ENCODE results near the gene PSMD14.
"Not testable (repeated sequence)": the region's sequence is repeated elsewhere in the genome, so short reads cannot be mapped to it uniquely, and the experiment has no call there.

The PSMD14 gene

GRCh38 chr2:161308178-161308955 lies at the start of gene PSMD14:
Gene PSMD14 (plus strand): TSS chr2:161308425. CDS start chr2:161318826, 10,401 bp downstream.
- peak; percentile 87 for DNase-seq (ENCODE audit: low spot score)

- DNase-seq (ENCODE audit: low spot score), result no peak
Observed at GRCh38 chr2:161265874-161266273, 42.4 kb upstream of the PSMD14 start.

GRCh38 chr2:161269111-161269510 lies 39.1 kb upstream of the PSMD14 start:
- no peak for DNase-seq (ENCODE audit: low spot score)

DNA sequence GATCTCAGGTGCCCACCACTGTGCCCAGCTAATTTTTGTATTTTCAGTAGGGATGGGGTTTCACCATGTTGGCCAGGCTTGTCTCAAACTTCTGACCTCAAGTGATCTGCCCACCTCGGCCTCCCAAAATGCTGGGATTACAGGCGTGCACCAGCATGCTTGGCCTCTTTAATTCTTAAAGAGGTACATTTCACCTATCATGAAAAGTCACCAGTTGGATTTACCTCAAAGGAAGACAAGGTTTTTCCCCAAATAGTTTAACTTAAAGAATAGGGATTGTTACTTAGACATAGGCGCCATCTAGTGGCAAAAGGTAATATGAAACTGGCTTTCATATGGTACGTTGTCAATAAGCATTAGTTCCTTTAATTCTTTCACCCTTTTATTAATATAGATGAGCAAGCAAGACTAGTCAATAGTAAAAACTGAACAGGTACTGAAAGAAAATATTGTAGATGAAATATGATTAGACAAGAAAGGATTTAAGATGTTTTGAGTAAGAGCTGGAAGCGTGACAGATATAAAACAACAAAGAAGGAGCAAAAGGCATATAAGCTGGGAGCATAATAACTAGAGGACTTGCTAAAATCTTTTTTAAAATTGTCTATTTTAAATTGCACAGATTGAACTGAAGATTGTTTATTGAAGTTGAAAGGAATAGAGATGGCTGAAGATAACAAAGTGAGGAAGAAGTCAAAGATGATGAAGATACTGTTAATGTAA lies 35.0 kb upstream of the PSMD14 start:
- DNase-seq (ENCODE audit: low spot score), result peak; percentile 77

GRCh38 chr2:161278564-161279229 lies 29.5 kb upstream of the PSMD14 start:
- peak; percentile 27 for DNase-seq (ENCODE audit: low spot score)

GRCh38 chr2:161279230-161279815 lies 28.9 kb upstream of the PSMD14 start:
- DNase-seq (ENCODE audit: low spot score), result not testable (repeated sequence)

DNA sequence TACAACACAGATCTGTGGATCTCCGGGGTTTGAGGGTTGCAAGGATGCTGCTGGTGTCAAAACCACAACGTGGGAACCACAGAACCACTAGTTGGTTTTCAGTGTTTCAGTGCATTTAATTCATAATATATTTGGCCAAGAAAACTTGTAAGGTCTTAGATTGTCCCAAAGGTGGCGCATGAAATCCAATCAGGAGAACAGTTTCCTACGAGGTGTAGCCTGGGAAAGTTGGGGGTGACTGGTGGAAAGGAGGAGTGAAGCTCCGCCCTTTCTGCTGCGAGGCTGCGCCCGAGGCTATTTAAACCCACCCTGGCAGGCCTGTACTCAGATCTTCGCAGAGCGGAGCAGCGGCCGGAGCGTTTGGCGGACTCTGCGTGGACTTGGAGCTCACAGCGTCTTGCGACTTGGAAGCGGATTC lies 27.3 kb upstream of the PSMD14 start:
- DNase-seq (ENCODE audit: low spot score), result not testable (repeated sequence)

DNA sequence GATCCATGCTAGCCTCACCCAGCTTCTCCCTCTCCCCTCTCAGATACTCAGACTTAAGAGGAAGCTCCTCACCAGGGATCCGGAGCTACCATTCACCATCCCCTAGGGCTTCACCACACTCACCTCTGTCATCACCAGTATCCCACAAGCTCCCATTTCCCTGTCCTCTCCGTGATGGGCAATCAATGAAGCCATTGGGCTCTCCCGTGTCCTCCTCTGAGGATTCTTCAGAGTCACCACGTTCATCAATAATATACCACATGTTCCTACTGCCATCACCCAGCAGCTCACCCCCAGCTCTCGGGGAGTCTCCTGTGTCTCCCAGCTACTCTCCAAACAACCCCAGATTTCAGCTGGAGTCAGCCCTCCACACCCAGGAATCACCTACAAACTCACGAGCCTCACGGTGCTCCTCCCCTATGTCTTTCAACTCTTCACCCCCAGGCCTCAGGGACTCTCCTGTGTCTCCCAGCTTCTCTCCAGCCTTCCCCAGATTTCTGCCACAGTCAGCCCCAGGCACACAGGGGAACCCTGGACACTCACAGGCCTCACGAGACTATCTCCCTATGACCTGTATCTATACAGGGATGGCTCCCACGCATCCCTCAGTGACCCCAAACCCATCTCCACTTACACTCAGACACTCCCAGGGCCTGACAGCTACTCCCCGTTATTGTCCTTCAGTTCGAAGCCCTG lies 26.5 kb upstream of the PSMD14 start:
- not testable (repeated sequence) for DNase-seq (ENCODE audit: low spot score)

GRCh38 chr2:161282311-161282644 lies 25.9 kb upstream of the PSMD14 start:
- DNase-seq (ENCODE audit: low spot score), result not testable (repeated sequence)

DNA sequence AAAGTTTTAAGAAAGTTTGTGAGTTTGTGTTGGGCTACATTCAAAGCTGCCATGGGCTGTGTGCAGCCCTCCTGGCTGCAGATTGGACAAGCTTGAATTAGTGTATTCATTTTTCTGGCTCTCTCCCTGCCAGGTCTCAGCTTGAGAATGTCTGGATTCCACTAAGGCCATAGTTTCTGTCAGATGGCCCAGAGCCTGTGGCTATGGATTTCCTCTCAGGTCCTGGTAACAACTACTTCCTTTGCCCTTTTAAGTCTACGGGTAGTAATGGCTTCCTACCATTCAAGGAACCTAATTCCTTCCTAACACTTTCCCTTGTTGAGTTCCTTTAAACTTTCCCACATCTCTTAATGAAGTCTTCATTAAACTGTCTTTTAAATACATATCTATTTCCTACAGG lies 24.3 kb upstream of the PSMD14 start:
- no peak for DNase-seq (ENCODE audit: low spot score)

DNA sequence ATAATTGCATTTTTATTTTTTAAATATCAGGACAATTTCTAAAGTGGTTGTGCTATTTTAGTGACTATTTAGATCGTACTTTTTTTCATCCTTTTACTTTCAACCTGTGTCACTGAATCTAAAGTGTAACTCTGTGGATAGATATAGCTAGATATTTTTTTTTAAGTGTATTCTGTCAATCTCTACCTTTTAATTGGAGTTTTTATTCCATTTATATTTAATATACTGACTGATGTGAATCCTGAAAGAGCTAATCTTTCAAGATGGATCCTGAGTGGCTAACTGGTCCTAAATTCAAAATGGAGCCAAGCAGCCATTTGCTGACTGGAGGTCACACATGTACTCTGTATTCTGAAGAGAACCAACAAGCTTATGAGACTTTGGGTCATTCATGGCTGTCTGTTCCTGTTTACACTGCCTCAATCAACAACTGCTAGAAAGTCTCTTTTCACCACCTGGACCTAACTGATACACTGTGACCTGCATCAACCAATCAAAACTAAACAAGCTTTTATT lies 4.6 kb upstream of the PSMD14 start:
- no peak for DNase-seq (ENCODE audit: low spot score)

DNA sequence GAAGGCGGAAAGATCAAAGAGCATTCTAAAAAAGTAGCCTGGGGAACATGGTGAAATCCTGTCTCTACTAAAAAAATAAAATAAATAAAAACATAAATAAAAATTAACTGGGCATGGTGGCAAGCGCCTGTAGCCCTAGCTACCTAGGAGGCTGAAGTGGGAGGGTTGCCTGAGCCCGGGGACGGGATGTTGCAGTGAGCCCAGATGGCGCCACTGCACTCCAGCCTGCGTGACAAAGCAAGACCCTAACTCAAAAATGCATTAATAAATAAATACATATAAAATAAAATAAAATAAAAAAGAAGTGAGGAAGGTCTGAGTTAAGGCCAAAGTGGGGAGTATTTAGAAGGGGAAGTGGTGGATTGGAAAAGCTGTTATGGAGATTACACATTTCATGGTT lies 1.3 kb upstream of the PSMD14 start:
- no peak for DNase-seq (ENCODE audit: low spot score)

DNA sequence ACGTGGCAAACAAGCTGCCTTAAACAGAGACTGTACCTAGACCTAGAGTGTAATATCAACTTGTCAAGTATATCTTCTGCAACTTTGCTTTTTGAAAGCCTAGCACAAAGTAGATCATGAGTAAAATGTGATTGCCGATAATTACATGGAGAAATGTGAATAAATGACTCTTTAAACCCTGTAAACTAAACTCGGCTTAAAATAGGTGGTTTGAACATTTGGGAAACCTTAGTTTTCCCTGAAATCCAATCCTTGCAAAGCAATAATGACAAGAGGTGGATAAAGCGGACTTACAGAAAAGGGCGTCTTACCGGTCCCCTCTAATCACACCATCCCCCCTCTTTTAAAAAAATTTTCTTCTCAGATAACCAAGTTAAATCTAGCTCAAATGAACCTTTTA lies 549 bp upstream of the PSMD14 start:
- DNase-seq (ENCODE audit: low spot score), result no peak

DNA sequence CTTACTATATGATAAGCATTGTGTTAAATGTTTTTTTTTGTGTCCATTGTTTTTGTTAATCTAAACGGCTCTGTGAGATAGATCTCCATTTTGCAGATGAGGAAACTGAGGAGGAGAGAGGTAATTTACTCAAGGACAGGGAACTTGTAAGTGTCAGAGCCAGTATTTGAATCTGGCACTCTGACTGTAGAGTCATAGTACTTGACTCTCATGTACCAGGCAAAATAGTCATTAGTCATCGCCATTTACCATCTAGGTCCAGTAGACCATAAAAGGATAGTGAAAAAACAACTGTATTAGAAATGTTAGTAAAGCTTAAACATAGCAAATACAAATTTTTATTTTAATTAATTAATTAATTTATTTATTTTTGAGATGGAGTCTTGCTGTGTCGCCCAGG lies 4.8 kb downstream of the PSMD14 start:
- no peak for DNase-seq (ENCODE audit: low spot score)

DNA sequence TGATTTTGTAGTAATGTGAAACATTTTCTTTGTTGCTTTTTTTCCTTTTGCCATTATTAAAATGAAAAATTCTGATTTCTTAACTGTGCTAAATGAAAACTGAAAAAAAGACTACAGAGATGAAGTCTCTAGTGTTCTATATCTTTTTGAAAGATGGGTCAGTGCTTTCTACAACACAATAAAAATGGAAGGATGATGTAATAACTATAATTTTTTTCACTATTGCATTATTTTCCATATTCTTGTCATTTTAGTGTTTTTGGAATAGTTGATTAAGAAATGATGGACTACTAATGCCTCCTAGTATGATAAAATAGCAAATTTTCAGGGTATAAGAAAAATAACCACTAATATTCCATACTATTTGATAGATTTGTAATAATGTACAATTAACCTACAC lies 7.2 kb downstream of the PSMD14 start:
- DNase-seq (ENCODE audit: low spot score), result no peak

DNA sequence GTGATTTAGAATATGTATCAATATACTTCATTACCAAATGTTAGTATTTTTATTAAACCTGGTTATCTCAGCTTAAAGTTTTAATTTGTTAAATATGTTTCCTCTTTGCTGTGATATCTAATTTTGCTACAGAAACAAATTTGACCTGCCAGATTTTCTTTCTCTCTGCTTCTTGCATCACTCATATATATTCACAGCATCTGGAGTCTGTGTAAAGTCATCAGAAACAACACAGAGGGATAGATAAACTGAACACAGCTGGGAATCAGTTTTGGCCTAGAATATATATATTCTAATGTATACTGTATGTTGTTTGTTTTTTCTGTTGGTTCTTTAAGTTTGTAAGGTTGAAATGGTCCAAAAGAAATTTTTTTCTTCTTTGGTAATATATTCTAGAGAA lies 8.5 kb downstream of the PSMD14 start:
- DNase-seq (ENCODE audit: low spot score), result no peak

GRCh38 chr2:161321944-161322648 lies 13.9 kb downstream of the PSMD14 start:
- DNase-seq (ENCODE audit: low spot score), result no peak

DNA sequence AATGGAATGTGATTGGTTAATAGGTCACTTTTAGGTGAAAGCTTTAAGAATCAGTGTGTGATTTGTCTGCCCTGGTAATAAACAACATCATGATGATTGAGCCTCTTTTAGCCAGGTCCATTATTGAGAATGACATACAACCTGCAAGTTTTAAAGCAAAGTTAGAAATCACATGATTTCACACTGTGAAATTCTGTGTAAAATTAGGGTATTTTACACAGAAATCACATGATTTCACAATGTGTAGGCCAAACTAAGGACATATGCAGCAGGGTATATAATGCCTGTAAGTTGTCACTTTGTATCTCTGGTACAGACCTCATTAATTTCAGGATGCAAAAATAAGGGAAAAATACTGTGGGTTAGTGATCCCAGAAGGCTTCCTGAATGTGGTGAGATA lies 16.7 kb downstream of the PSMD14 start:
- DNase-seq (ENCODE audit: low spot score), result no peak

DNA sequence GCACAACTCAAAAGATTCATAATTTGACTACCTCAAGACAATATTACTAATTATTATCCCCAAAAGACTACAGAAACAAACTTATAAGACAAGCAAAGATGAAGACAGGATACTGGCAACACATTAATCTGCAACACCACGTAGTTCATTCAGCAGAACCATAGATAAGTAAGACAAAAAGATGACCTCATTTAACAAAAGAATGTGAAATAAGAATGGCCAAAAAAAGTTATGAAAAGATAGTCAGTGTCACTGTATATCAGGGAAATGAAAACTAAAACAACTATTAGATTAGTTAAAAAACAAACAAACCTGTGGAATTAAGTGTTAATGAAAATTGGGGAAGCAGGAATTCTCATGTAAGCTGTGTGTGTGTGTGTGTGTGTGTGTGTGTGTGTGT lies 19.4 kb downstream of the PSMD14 start:
- DNase-seq (ENCODE audit: low spot score), result no peak

DNA sequence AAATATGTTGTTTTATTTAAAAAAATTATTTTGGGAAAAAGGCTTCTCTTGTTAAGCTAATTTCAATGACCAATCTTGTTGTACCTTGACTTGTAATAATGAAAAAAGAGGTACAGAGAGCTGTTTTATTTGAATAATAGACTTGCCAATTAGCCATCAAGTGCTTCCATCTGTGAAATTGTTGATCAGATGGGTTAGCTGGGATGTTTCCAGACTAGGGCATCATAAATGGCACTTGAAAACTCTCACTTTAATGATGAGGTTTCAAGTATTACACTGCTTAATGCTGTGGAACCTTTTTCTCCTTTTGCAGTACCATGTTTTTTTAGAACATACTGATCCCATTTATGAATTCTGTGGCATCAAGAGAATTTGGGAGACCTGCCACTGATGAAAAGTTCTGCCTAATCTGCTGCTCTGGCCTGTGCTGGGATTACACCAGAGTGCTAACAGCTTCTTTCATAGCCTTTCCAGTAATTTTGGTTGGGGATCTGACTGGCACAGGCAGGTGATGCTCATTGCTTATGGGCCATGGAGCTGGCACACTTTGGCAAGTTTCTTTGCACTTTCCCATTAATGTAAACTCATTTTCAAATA lies 24.2 kb downstream of the PSMD14 start:
- DNase-seq (ENCODE audit: low spot score), result no peak

GRCh38 chr2:161335626-161336025 lies 27.4 kb downstream of the PSMD14 start:
- no peak for DNase-seq (ENCODE audit: low spot score)
